Keratinocyte (primary cell): ENCODE measurements around the gene NINJ2. TPM values are rescaled to one million over a fixed set of nuclear protein-coding genes. Genes with fewer than 3 reads are reported as not detected.

Experiments
- DNase-seq: peaks from one replicate; pipeline ENCODE4 v3.0.0-alpha.2; 2011; ENCODE audit warnings: low read depth, missing footprints, low spot score
- FAIRE-seq: peaks from 2 replicates; lab custom pipeline; 2011; peaks lifted over from hg19 to GRCh38; lab: Jason Lieb, UNC
- H2AFZ ChIP-seq: 2 replicates; pipeline ENCODE4 v1.6.0; 2012; ENCODE audit warnings: low read length, control low read depth, inconsistent platforms; ENCODE audit not compliant: control insufficient read depth
- H3K27ac ChIP-seq: 2 replicates; pipeline ENCODE4 v1.5.1; 2011; ENCODE audit warnings: low read length; ENCODE audit not compliant: control insufficient read depth, insufficient read depth
- H3K27me3 ChIP-seq: 3 replicates; pipeline ENCODE4 v1.6.0; 2011; ENCODE audit warnings: low read length; ENCODE audit not compliant: control insufficient read depth, insufficient read depth; ENCODE audit errors: extremely low read depth
- H3K36me3 ChIP-seq, 2 experiments: 2 replicates in 1 of 2; 3 replicates in 1 of 2; pipeline ENCODE4 v1.5.1; 2011; ENCODE audit warnings: low read length in 2 of 2, mild to moderate bottlenecking in 1 of 2; ENCODE audit not compliant: control insufficient read depth in 2 of 2, insufficient read depth in 2 of 2; ENCODE audit errors: extremely low read depth in 1 of 2
- H3K4me1 ChIP-seq: 3 replicates; pipeline ENCODE4 v1.5.1; 2011; ENCODE audit warnings: low read length; ENCODE audit not compliant: control insufficient read depth, insufficient read depth; ENCODE audit errors: extremely low read depth
- H3K4me2 ChIP-seq: 3 replicates; pipeline ENCODE4 v1.6.0; 2011; ENCODE audit warnings: low read depth, low read length; ENCODE audit not compliant: control insufficient read depth, insufficient read depth; ENCODE audit errors: extremely low read depth
- H3K4me3 ChIP-seq, 3 experiments: fragments of 200-600 bp in 1 of 3; sonication (generic) in 1 of 3; 2 replicates in 2 of 3; 3 replicates in 1 of 3; pipeline ENCODE4 v1.5.1; 2011 to 2016; ENCODE audit warnings: low read length in 3 of 3, mild to moderate bottlenecking in 3 of 3, control low read depth in 2 of 3, inconsistent platforms in 1 of 3, low read depth in 1 of 3, mixed read lengths in 1 of 3, mixed run types in 1 of 3, moderate library complexity in 1 of 3; ENCODE audit not compliant: control insufficient read depth in 2 of 3, insufficient read depth in 2 of 3; ENCODE audit errors: extremely low read depth in 1 of 3
- H3K79me2 ChIP-seq: 2 replicates; pipeline ENCODE4 v1.6.0; 2012; ENCODE audit warnings: low read length; ENCODE audit not compliant: control insufficient read depth, insufficient read depth
- H3K9ac ChIP-seq: 3 replicates; pipeline ENCODE4 v1.6.0; 2011; ENCODE audit warnings: low read length; ENCODE audit not compliant: control insufficient read depth, insufficient read depth; ENCODE audit errors: extremely low read depth
- H3K9me1 ChIP-seq: 3 replicates; pipeline ENCODE4 v1.6.0; 2011; ENCODE audit warnings: low read length; ENCODE audit not compliant: control insufficient read depth, insufficient read depth; ENCODE audit errors: extremely low read depth
- H3K9me3 ChIP-seq: 2 replicates; pipeline ENCODE4 v1.5.1; 2012; ENCODE audit warnings: low read depth, low read length; ENCODE audit not compliant: control insufficient read depth
- H4K20me1 ChIP-seq: 3 replicates; pipeline ENCODE4 v1.6.0; 2011; ENCODE audit warnings: low read length; ENCODE audit not compliant: control insufficient read depth, insufficient read depth; ENCODE audit errors: extremely low read depth
- EZH2 ChIP-seq: IDR thresholded peaks from one replicate; pipeline ENCODE4 v1.6.1; 2012; ENCODE audit warnings: inconsistent platforms, mild to moderate bottlenecking, low read length, moderate library complexity
- dilution Hi-C: fragments of 300-500 bp; cut with MboI; formaldehyde crosslinking; loops from one replicate; pipeline ENCODE4 v1.7.0; 2020; ENCODE audit warnings: low sequenced_read_pairs; ENCODE audit not compliant: extremely low pct_ligation_motif_present
- polyA plus RNA-seq, 5 experiments: library from polyadenylated mRNA; depleted of rRNA in 3 of 5; stranded (reverse) in 3 of 5; stranded (forward) in 1 of 5; unstranded in 1 of 5; fragments of >200 nt; gene quantifications; 1 replicate in 1 of 5; 2 replicates in 3 of 5; 3 replicates in 1 of 5; pipeline versions ENCODE4 v1.2.1 to v1.2.3, GENCODE V29; 2011 to 2012; ENCODE audit warnings: missing spikeins in 2 of 5, low read depth in 1 of 5, low replicate concordance in 1 of 5
- TF ChIP-seq, protein P1 (sequence below), 3 experiments: IDR thresholded peaks in 1 of 3; conservative IDR thresholded peaks in 1 of 3; optimal IDR thresholded peaks in 1 of 3; 2 replicates in 2 of 3; 3 replicates in 1 of 3; pipeline versions ENCODE3 to v1.5.1; 2011; ENCODE audit warnings: low read length in 3 of 3, mild to moderate bottlenecking in 3 of 3, moderate library complexity in 2 of 3, control low read depth in 1 of 3, inconsistent platforms in 1 of 3; ENCODE audit not compliant: insufficient read depth in 2 of 3; ENCODE audit errors: extremely low read depth in 1 of 3

NINJ2 gene
- polyA plus RNA-seq, 1 donor (not counting 4 experiments of a cell fraction or from before 2014, with no cell fraction given) = 0.58 TPM

DNA sequence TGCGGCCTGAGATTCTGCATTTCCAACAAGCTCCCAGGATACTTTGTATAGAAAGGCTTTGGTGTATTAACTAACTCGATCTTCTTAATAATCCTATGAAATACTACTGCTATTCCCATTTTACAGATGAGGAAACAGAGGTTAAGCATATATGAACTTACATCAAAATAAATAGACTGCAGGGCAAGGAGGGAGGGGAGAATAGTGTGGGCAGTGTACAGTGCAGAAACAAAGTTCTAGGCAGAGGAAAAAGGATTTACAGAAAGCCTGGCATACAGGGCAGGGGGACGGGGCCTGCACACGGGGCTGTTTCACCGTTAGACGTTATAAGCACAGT lies 19.0 kb downstream of the NINJ2 start:
- DNase-seq (no peak), FAIRE-seq (no peak)
- no peak overlapping the region for H3K4me2 ChIP-seq
- H3K9ac ChIP-seq = no peak overlapping the region
- no peaks in the 10 kb centered on the region for H3K27me3 ChIP-seq
- H4K20me1 ChIP-seq = no peaks in the 10 kb centered on the region
- H3K9me1 ChIP-seq = no peaks in the 10 kb centered on the region
- TF ChIP-seq EZH2 = no peak
- TF ChIP-seq, protein P1, sequence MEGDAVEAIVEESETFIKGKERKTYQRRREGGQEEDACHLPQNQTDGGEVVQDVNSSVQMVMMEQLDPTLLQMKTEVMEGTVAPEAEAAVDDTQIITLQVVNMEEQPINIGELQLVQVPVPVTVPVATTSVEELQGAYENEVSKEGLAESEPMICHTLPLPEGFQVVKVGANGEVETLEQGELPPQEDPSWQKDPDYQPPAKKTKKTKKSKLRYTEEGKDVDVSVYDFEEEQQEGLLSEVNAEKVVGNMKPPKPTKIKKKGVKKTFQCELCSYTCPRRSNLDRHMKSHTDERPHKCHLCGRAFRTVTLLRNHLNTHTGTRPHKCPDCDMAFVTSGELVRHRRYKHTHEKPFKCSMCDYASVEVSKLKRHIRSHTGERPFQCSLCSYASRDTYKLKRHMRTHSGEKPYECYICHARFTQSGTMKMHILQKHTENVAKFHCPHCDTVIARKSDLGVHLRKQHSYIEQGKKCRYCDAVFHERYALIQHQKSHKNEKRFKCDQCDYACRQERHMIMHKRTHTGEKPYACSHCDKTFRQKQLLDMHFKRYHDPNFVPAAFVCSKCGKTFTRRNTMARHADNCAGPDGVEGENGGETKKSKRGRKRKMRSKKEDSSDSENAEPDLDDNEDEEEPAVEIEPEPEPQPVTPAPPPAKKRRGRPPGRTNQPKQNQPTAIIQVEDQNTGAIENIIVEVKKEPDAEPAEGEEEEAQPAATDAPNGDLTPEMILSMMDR (optimal IDR thresholded peaks at IDR 0.05 in 1 of 3, IDR thresholded peaks at IDR 0.05 in 1 of 3, conservative IDR thresholded peaks at IDR 0.05 in 1 of 3; ENCODE audit: extremely low read depth in 1 of 3, insufficient read depth in 2 of 3, low read length in 3 of 3) = no peak
- H3K36me3 ChIP-seq = no peaks in the 10 kb centered on the region
- H3K27ac ChIP-seq = no peak overlapping the region
- H3K4me1 ChIP-seq = peaks cover 22% of the 10 kb centered on the region
- dilution Hi-C loops = no loop called here
- no peak overlapping the region for H2AFZ ChIP-seq
- no peaks in the 10 kb centered on the region for H3K79me2 ChIP-seq
- H3K4me3 ChIP-seq = no peak overlapping the region
- H3K9me3 ChIP-seq = no peaks in the 10 kb centered on the region

- Histone ChIP-seq H3K36me3 (no peaks in the 10 kb centered on the region), H2AFZ (peak overlapping the region; percentile 76), H3K9ac (peak overlapping the region; percentile 72), H3K27me3 (no peaks in the 10 kb centered on the region), H4K20me1 (no peaks in the 10 kb centered on the region), H3K79me2 (no peaks in the 10 kb centered on the region), H3K4me1 (peaks cover 22% of the 10 kb centered on the region), H3K27ac (peak overlapping the region; percentile 42), H3K9me1 (no peaks in the 10 kb centered on the region), H3K9me3 (no peaks in the 10 kb centered on the region), H3K4me2 (peak overlapping the region; percentile 66), H3K4me3 (peak overlapping the region in 1 of 3 experiments; percentile 49)
- FAIRE-seq = no peak
- TF ChIP-seq, protein P1 (optimal IDR thresholded peaks at IDR 0.05 in 1 of 3, IDR thresholded peaks at IDR 0.05 in 1 of 3, conservative IDR thresholded peaks at IDR 0.05 in 1 of 3; ENCODE audit: extremely low read depth in 1 of 3, insufficient read depth in 2 of 3, low read length in 3 of 3) = no peak
- TF ChIP-seq EZH2 = no peak
- dilution Hi-C loops = no loop called here
- DNase-seq = no peak
Observed at GRCh38 chr12:643475-644302, 19.6 kb downstream of the NINJ2 start.
